M059J (cell line): Measurements from ENCODE around the gene DTX3. TPM values are rescaled to one million over a fixed set of nuclear protein-coding genes. Genes with fewer than 3 reads are reported as not detected.
"Not testable (repeated sequence)": the region's sequence is repeated elsewhere in the genome, so short reads cannot be mapped to it uniquely, and the experiment has no call there.

Source experiments
- DNase-seq: peaks from one replicate; pipeline ENCODE4 v3.0.0-alpha.2; 2012; ENCODE audit warnings: low read depth
- total RNA-seq: library from RNA; depleted of rRNA; stranded (reverse); fragments of >200 nt; shearing (Covaris generic); gene quantifications from 2 replicates; pipeline ENCODE4 v1.2.3, GENCODE V29; 2014

Gene DTX3
- total RNA-seq, 1 experiment from 2014 or later, result 20.1 TPM

DNA sequence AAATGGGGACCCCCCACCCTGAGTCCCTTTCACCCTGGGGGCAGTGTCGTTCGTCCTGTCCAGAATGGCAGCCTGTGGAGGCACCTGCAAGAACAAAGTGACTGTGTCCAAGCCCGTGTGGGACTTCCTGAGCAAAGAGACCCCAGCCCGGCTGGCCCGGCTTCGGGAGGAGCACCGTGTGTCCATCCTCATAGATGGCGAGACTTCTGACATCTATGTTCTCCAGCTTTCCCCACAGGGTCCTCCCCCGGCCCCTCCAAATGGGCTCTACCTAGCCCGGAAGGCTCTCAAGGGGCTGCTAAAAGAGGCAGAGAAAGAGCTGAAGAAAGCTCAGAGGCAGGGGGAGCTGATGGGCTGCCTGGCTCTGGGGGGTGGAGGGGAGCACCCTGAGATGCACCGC, 2.2 kb downstream of the DTX3 start:
- DNase-seq, result no peak

DNA sequence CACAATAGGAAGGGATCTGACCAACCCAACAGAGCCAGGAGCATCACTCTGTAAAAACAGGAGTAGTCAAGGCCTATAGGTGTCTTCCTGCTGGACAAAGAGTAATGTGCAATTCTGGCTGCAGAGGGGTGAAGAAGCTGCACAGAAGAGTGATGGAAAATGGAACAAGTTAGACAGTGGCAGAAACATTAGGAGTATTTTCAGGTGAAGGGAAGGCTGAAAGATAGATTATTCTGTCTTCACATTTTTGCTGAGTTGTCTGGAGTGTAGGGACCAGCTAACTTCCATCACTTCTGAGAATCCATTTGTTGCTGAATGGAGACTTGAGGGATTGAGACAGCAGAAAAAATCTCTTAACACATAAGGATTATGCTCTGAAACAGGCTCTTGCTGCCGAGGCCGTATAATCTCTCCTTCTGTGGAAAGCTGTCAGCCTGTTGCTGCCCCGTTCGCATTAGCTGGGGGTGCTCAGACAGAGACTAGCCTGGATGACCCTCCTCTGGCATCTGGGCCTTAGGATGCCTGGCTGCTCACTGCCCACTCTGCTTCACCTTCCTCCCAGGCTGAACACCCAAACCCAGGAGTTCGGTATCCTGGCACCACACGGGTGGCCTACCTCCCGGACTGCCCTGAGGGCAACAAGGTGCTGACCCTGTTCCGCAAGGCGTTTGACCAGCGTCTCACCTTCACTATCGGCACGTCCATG, 3.5 kb downstream of the DTX3 start:
- DNase-seq, result no peak

DNA sequence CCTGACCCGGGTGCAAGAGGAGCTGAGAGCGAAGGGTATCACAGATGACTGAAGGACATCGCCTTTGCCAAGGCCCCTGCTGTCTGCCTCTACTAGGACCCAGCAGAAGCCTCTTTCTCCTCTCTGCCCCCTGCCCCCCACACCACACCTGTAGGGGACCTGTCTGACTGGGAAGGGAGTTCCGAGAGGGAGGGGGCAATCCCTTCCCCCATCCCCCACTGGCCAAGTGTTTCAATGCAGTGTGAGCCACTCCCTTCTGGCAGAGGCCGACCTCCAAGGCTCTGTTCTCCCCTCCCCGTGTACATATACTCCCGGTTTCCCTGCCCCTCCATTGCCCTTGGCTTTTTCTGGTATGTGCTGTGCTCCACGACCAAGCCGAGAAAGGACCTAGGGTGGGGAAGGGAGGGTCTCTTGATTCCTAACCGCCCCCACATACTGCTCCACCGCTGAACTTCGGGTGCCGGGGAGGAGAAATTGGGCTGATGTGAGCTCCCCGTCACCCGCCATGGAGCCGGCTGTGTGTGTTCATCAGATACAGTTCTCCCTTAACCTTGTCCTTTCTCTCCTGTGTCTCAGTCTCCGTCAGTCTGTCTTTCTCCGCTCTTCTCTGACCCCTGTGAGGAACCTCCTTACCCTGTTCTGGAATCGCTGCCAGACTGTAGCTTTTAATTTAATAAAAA, 4.6 kb downstream of the DTX3 start:
- DNase-seq, result no peak

DNA sequence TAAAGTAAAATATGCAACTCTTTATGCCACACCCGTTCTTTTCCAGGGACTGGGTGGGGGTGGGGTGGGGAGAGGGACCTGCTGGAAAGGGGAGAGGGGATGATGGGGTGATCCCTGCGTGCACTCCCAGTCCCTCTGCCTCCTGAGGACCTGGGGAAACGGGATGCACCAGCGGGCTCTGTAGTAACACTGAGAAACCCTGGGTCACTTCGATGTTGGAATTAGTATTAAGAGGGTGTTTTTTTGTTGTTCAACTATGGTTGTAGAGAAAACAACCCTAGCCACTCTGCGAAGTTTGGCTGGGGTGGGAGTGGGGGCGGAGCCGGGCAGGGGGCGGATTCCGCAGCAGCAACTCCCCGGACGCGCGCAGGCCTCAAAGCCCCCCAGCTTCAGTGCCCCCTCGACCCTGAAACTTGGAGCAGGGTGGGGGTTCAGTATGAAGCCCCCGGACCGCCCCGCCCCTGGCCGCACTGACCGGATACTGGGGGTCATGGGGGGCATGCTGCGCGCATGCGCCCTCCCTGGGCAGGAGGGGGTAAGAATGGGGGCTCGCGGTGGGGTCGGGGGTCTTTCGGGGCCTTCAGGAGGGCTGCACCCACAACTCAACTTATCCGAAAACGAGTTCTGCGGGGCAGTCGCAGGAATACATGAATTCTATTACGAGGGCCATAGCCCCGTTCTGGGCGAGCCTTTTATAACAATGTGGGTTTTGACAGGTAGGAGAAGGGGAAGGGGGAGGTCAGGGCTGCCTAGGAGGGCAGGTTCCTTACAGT, 5.3 kb downstream of the DTX3 start:
- no peak for DNase-seq

DNA sequence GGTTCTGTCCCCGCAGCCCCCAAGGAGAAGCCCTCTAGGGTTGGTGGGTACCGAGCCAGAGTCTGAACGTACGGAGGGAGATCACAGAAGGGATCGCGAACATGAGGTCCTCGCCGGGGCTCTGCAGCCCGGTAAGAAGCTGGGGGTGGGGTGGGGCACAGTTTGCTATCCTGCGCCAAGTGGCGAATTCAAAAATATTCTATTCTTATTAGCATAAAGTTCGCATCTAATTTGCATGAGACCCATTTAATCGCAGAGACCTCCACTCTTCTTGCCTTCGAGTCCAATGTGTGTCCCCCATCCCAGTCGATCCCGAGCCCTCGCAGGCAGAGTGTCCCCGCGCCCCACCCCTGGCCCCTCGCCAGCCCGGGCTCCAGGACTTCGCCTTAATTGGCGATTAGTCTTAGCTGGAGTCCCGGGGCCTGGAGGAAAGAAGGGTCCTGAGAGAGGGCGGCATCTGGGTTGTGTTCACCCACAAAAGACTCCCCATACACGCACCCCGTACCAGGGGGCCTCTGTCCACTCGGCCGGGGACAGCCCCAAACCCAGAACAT, 6.0 kb downstream of the DTX3 start:
- no peak for DNase-seq

DNA sequence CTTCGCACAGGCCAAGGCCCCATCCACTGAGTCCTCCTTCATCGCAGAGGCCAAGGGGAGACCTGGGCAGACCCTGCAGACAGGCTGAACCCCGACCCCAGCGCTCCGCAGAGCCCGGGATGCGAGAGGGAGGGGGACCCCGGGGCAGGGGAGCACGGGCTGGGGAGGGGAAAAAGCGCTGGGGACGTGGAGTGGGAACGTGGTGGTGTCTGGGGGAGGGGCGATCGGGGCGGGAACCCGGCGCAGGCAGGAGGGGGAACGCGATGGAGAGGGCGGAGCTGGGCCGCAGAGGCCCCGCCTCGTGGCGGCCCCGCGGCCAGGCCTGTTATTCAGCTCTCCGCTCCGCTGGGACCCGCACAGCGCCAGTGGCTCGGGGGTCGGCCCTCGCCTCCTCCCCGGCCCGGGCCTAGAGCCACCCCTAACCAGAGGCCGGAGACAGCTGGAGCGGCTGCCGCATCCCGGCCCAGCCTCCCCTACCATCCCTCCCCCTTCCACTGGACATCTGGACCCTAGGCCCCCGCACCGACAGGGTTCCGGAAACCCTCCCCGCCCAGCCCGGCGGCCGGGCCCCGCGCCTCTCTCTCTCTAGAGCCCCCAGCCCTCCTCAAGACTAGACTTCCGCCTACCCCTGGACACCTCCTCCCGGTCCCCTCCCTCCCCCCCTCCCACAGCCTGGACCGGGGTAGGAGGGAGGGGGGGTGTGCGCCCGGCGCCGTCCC, 6.6 kb downstream of the DTX3 start, which contains the start of gene ARHGEF25:
ARHGEF25 (plus strand) TSS at position 328 of the 719 bp plus-strand sequence. CDS start 460 bp downstream, outside the sequence.
- peak; percentile 39 for DNase-seq

DNA sequence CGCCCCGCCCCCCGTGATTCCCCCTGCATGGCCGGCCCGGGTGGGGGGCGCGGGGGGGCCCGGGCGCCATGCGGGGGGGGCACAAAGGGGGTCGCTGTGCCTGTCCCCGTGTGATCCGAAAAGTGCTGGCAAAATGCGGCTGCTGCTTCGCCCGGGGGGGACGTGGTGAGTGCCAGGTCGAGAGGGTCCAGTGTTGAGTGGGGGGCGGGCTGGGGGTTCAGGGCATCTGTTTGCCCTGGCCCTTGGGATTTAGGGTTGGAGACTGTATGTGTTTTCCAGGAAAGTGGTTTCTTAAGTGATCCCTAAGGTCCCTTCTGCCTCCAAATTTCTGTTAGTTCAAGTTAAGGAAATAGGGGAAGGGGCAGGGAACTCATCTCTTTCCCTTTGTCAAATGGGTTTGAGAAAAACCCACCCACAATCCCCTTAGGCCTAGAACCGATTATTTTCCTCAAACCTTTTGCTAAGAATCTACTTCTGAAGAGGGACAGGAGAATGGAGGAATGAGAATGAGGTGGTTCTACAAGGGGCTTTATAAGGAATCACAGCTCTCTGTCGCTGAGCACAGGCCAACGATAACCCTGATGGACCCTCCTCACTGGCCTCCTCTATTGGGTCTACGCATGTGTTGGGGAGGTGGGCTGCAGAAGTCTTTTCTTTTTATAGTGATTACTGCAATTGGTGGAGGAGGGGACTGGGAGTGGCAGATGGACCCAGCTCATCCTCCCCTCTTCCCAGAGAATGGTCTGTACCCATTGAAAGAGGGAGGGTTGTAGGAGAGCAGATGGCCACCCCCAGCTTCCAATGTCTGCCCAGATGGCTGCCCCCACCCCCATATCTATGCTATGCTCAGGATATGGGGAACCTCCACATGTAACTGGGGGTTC, 7.4 kb downstream of the DTX3 start:
- DNase-seq, result no peak

DNA sequence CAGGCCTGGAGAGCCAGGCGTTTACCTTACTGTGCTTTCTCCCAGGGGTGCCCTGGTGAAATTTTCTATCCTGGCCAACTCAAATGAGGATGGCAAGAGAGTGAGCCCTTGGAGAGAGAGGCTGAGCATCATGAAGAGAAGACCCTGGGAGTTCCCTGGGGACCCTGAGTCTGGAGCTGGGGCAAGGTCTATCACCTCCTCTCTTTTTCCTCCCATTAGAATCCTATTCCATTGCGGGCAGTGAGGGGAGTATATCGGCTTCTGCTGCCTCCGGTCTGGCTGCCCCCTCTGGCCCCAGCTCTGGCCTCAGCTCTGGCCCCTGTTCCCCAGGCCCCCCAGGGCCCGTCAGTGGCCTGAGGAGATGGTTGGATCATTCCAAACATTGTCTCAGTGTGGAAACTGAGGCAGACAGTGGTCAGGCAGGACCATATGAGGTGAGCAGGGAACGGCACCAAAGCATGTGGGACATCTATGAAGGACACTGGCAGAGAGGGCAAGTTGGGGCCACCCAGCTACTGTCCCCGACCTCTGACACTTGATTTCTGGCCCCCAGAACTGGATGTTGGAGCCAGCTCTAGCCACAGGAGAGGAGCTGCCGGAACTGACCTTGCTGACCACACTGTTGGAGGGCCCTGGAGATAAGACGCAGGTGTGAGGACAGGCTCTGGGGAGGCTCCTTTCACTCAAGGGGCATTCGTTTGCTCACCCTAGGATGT, 8.2 kb downstream of the DTX3 start:
- no peak for DNase-seq

DNA sequence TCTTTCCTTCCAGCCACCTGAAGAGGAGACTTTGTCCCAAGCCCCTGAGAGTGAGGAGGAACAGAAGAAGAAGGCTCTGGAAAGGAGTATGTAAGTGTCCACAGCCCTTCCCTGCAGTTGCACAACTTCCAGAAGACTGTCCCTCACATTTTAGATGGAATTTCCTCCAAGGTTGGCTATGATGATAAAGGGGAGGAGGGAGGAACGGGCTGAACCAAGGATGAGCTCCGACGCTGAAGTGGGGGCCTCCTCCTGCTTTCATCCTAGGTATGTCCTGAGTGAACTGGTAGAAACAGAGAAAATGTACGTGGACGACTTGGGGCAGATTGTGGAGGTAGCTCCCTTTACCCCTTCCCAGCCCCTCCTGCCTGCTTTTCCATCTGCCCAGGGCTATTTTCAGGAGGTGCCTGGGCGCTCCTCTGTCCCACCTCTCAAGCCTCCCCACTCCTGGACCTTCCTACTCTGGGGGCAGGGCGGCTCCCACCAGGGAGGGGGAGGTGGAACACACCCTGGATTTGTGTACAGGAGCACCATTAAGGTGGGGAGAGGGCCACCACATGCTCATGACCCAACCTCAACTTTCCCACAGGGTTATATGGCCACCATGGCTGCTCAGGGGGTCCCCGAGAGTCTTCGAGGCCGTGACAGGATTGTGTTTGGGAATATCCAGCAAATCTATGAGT, 8.9 kb downstream of the DTX3 start:
- no peak for DNase-seq

DNA sequence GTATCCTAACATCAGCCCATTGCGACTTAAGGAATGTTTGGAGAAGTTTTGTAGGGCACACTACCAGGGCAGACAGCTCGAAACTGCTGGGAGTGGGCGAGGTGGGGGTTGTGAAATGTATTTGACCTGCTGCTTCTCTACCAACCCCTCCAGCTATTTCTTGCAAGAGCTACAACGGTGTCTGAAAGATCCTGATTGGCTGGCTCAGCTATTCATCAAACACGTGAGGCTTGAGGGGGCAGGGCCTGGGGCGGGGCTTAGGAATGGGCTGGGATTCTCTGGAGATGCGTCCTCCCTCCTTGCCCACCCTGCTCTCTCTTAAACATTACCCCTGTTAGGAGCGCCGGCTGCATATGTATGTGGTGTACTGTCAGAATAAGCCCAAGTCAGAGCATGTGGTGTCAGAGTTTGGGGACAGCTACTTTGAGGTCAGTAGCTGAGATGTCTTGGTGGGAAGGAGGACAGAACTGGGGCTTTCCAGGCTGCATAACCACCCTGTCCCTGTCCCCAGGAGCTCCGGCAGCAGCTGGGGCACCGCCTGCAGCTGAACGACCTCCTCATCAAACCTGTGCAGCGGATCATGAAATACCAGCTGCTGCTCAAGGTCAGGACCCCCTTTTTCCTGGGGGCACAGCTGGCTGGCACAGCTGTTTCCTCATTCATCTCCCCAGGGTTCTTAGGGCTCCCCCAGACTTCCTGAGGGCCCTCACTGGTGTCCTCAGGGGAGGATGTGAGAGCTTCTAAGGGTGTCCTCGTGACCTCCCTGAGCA, 9.7 kb downstream of the DTX3 start:
- DNase-seq, result no peak

DNA sequence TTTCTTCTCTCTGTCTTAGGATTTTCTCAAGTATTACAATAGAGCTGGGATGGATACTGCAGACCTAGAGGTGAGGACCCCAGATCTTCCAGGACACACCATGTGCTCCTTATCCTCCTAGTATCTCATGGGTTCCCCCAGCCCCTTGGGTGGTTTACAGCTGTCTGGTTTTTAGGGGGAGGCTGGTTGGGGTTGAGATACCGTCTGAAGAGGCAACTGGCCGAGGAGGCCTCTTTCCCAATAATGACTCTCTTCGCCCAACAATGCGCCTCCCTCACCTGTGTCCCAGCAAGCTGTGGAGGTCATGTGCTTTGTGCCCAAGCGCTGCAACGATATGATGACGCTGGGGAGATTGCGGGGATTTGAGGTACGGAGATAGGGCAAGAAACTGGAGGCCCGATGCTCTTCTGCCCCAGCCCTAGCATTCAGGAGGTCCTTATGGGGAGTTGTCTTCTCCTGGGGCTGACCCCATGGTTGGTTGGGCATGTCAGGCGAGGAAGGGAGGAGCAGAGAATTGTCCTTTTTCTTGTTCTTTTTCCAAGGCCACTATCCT, 10.4 kb downstream of the DTX3 start:
- no peak for DNase-seq

DNA sequence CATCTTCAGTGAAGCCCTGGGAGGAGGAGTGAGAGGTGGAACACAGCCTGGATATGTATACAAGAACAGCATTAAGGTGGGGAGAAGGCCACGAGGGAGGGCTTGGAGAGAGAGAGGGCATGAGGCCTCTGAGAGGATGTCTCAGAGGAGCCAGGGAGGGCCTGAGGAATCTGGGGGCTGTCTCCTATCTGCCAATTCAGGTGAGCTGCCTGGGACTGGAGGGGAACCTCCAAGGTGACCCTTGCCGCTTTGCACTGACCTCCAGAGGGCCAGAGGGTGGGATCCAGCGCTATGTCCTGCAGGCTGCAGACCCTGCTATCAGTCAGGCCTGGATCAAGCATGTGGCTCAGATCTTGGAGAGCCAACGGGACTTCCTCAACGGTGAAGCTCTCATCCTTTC, 11.0 kb downstream of the DTX3 start:
- DNase-seq, result no peak

DNA sequence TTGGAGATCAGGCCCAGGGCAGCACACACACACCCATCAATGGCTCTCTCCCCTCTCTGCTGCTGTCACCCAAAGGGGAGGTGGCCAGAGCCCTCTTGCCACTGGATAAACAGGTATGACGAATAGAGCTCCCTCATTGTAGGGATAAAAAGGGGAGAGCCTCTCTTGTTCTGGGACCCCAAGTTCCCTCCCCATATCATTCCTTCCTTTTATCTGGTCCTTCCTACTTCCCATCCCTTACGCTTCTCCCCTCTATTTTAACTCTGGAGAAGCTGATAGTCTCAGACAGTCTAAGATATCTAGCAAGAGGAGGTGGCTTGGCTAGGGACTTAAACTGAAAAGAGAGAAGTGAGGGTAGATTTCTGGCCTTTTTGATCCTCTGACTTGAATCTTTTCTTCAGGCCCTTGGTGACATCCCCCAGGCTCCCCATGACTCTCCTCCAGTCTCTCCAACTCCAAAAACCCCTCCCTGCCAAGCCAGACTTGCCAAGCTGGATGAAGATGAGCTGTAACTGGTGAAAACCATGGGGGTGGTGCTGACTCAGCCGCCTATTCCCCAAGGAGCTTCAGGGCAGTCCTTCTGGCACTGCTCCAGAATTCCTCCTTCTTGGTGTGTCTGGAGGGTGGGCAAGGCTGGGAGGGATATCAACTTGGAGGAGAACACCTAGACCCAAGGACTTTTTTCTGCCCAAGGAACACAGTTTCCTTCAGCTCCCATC, 11.9 kb downstream of the DTX3 start:
- peak; percentile 41 for DNase-seq

DNA sequence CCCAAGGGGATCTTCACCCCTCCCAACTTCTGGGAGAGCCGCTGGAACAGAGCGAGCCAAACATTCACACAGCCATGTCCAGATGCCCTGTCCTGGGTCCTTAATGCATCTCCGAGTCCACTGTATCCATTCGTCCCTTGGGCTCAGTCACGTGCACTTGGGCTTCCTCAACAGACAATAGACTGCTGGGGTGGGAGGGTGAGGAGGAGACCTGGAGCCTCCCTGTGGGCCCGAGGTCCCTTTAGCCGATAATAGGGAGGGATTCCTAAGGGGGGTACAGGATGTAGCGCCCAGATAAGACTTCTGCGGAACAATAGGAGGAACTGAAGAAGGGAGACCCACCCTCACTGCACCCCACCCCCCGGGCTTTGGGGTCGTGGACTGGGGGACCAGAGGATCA, 13.3 kb downstream of the DTX3 start:
- DNase-seq, result no peak

DNA sequence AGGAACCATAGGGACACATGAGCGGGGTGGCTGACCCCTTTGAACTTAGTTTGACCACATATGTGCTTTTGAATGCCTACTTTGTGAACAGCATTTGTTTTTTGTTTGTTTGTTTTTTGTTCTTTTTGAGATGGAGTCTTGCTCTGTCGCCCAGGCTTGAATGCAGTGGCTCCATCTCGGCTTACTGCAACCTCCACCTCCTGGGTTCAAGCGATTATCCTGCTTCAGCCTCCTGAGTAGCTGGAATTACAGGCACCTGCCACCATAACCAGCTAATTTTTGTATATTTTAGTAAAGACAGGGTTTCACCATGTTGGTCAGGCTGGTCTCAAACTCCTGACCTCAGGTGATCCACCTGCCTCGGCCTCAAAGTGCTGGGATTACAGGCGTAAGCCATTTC, 13.8 kb downstream of the DTX3 start:
- not testable (repeated sequence) for DNase-seq

DNA sequence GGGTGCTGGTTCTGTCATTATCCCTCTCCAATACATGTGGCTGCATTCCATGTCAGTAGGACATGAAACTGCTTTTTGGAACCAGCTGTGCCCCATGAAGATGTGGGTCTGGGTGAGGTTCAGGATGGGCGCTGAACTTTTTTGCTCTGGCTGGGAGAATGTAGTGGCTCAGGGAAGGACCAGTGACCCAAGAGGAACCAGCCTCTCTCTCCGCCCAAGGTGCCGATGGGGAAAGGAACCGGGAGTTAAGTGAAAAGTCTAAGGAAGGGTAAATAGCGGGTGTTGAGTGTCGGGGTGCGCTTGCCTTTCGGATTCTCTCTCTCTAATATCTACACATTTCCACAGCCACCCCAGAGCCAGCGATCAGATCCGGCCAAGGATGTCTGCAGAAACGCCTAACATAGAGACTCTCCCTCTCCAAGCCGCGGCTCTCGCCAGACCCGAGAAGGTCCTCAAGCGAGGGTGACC, 14.4 kb downstream of the DTX3 start:
- DNase-seq, result no peak

DNA sequence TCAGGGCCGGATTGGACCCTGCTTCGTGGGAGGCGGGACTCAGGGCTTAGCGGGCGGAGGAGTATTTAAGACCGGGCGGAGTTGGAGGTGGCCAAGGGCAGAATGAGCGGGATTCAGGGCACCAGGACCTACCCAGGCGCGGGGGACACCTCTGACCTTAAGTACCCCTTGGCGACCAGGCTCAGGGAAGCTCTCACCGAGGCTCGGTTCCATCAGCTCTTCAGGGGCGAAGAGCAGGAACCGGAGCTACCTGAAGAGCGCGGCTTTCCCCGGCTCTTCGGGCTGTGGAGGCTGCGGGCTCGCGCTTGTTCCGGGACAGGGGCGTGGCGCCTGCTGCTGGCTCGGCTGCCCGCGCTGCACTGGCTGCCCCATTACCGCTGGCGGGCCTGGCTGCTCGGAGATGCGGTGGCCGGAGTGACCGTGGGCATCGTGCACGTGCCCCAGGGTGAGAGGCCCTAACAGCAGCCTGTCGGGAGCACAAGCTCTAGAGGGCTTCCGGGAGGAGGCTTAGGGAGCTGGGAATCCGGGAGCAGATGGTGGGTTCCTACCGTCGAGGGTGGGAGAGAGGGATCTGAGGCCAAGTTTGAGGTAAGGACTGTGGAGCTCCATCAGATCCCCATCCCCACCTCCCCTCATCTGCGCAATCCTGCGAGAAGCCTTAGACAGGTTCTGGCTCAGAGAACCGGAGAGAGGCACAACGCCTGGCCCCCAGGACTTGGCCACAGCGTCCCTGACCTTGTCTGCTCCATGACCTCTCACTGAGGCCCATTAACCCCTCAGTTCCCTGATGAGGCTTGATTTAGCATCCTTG, 15.0 kb downstream of the DTX3 start:
- DNase-seq, result no peak
